GM12865 (cell line): ENCODE data around the gene SEPTIN5.

Experiments
- DNase-seq: peaks from one replicate; pipeline ENCODE4 v3.0.0; 2010; ENCODE audit warnings: low read depth
- H3K4me3 ChIP-seq: 2 replicates; pipeline ENCODE4 v1.5.1; 2011; ENCODE audit warnings: mild to moderate bottlenecking, low read depth, low read length, control low read depth
- CTCF ChIP-seq: IDR thresholded peaks from 2 replicates; pipeline ENCODE4 v1.5.1; 2011; ENCODE audit warnings: low read length, control low read depth, low read depth, inconsistent platforms; ENCODE audit not compliant: insufficient read depth; ENCODE audit errors: missing control alignments

The SEPTIN5 gene

GRCh38 chr22:19668748-19669147, 45.6 kb upstream of the SEPTIN5 start:
- no peak for TF ChIP-seq CTCF
- no peak overlapping the region for H3K4me3 ChIP-seq
- DNase-seq: no peak

GRCh38 chr22:19669570-19669969, 44.7 kb upstream of the SEPTIN5 start:
- no peak for TF ChIP-seq CTCF
- H3K4me3 ChIP-seq: no peak overlapping the region
- DNase-seq: no peak

GRCh38 chr22:19671316-19671715, 43.0 kb upstream of the SEPTIN5 start:
- TF ChIP-seq CTCF: no peak
- DNase-seq: no peak
- H3K4me3 ChIP-seq: no peak overlapping the region

- no peak overlapping the region for H3K4me3 ChIP-seq
- DNase-seq: no peak
- TF ChIP-seq CTCF: no peak
Observed at GRCh38 chr22:19672054-19672776, 42.1 kb upstream of the SEPTIN5 start.

- no peak overlapping the region for H3K4me3 ChIP-seq
- DNase-seq: no peak
- TF ChIP-seq CTCF: no peak
Observed at GRCh38 chr22:19673660-19674059, 40.6 kb upstream of the SEPTIN5 start.

- no peak for TF ChIP-seq CTCF
- no peak overlapping the region for H3K4me3 ChIP-seq
- no peak for DNase-seq
Observed at GRCh38 chr22:19674129-19674928, 40.0 kb upstream of the SEPTIN5 start.
